H9 (cell line): ENCODE data around the gene CELF4. TPM values are rescaled to one million over a fixed set of nuclear protein-coding genes. Genes with fewer than 3 reads are reported as not detected.
A peak's percentile ranks its signal among the peaks of the same experiment; 100 is the strongest.

ENCODE experiments used
- DNase-seq: peaks from one replicate; pipeline ENCODE4 v3.0.0-alpha.2; 2017
- H2AFZ ChIP-seq: one replicate; pipeline ENCODE4 v1.6.1; 2013; ENCODE audit warnings: mild to moderate bottlenecking, low read length, control low read depth, moderate library complexity
- H2AK5ac ChIP-seq: 2 replicates; pipeline ENCODE4 v1.6.1; 2013; ENCODE audit warnings: low read length, control low read depth, mixed read lengths; ENCODE audit not compliant: insufficient read length
- H2BK120ac ChIP-seq: one replicate; pipeline ENCODE4 v1.6.1; 2013; ENCODE audit warnings: low read depth, mild to moderate bottlenecking, low read length, control low read depth, inconsistent platforms; ENCODE audit not compliant: poor library complexity, severe bottlenecking
- H2BK12ac ChIP-seq: 2 replicates; pipeline ENCODE4 v1.6.1; 2013; ENCODE audit warnings: low read length, control low read depth, mixed read lengths, low read depth; ENCODE audit not compliant: insufficient read length
- H2BK15ac ChIP-seq: 2 replicates; pipeline ENCODE4 v1.6.1; 2013; ENCODE audit warnings: low read depth, low read length, control low read depth
- H2BK20ac ChIP-seq: one replicate; pipeline ENCODE4 v1.6.1; 2013; ENCODE audit warnings: low read depth, mild to moderate bottlenecking, low read length, control low read depth, inconsistent platforms; ENCODE audit not compliant: poor library complexity, severe bottlenecking
- H2BK5ac ChIP-seq: 2 replicates; pipeline ENCODE4 v1.6.1; 2013; ENCODE audit warnings: low read length, control low read depth, mixed read lengths; ENCODE audit not compliant: insufficient read length
- H3K14ac ChIP-seq: 2 replicates; pipeline ENCODE4 v1.6.1; 2013; ENCODE audit warnings: low read length, control low read depth; ENCODE audit not compliant: insufficient read depth
- H3K18ac ChIP-seq: 2 replicates; pipeline ENCODE4 v1.6.1; 2013; ENCODE audit warnings: low read depth, mild to moderate bottlenecking, mixed read lengths, low read length, control low read depth; ENCODE audit not compliant: insufficient read length
- H3K23ac ChIP-seq: 2 replicates; pipeline ENCODE4 v1.6.1; 2013; ENCODE audit warnings: low read length, control low read depth, mixed read lengths, low read depth; ENCODE audit not compliant: insufficient read length
- H3K23me2 ChIP-seq: 2 replicates; pipeline ENCODE4 v1.6.1; 2013; ENCODE audit warnings: low read depth, mild to moderate bottlenecking, mixed read lengths, low read length, control low read depth; ENCODE audit not compliant: insufficient read length, poor library complexity, severe bottlenecking
- H3K27ac ChIP-seq: 2 replicates; pipeline ENCODE4 v1.5.1; 2013; ENCODE audit warnings: low read length, control low read depth, mixed read lengths, low read depth; ENCODE audit not compliant: insufficient read length
- H3K27me3 ChIP-seq: 2 replicates; pipeline ENCODE4 v1.6.1; 2013; ENCODE audit warnings: low read length, control low read depth, inconsistent platforms; ENCODE audit not compliant: insufficient read depth
- H3K4ac ChIP-seq: 2 replicates; pipeline ENCODE4 v1.6.1; 2013; ENCODE audit warnings: low read depth, mild to moderate bottlenecking, control low read depth, inconsistent platforms, low read length, moderate library complexity
- H3K4me1 ChIP-seq: 2 replicates; pipeline ENCODE4 v1.6.1; 2013; ENCODE audit warnings: low read length, control low read depth, inconsistent platforms; ENCODE audit not compliant: insufficient read depth
- H3K4me2 ChIP-seq: 2 replicates; pipeline ENCODE4 v1.6.1; 2013; ENCODE audit warnings: low read length, control low read depth, mixed read lengths; ENCODE audit not compliant: insufficient read length, insufficient read depth
- H3K56ac ChIP-seq: 2 replicates; pipeline ENCODE4 v1.6.1; 2013; ENCODE audit warnings: low read depth, mild to moderate bottlenecking, mixed read lengths, low read length, control low read depth; ENCODE audit not compliant: insufficient read length
- H3K79me1 ChIP-seq: 2 replicates; pipeline ENCODE4 v1.6.1; 2013; ENCODE audit warnings: low read depth, mild to moderate bottlenecking, moderate library complexity, low read length, control low read depth, inconsistent platforms; ENCODE audit not compliant: insufficient read depth, poor library complexity, severe bottlenecking
- H3K79me2 ChIP-seq: 2 replicates; pipeline ENCODE4 v1.6.1; 2013; ENCODE audit warnings: low read length, control low read depth, inconsistent platforms; ENCODE audit not compliant: insufficient read depth
- H3K9ac ChIP-seq: 2 replicates; pipeline ENCODE4 v1.6.1; 2013; ENCODE audit warnings: low read length, control low read depth, mixed read lengths; ENCODE audit not compliant: insufficient read length; ENCODE audit errors: extremely low read depth
- H3K9me3 ChIP-seq: one replicate; pipeline ENCODE4 v1.6.1; 2013; ENCODE audit warnings: low read depth, low read length, inconsistent platforms; ENCODE audit not compliant: control insufficient read depth
- H3T11ph ChIP-seq: one replicate; pipeline ENCODE4 v1.6.1; 2013; ENCODE audit warnings: mild to moderate bottlenecking, low read length, control low read depth, inconsistent platforms
- H4K20me1 ChIP-seq: one replicate; pipeline ENCODE4 v1.6.1; 2013; ENCODE audit not compliant: control insufficient read depth, insufficient read length, insufficient read depth
- H4K5ac ChIP-seq: 2 replicates; pipeline ENCODE4 v1.6.1; 2013; ENCODE audit warnings: low read depth, mild to moderate bottlenecking, mixed read lengths, low read length, control low read depth; ENCODE audit not compliant: insufficient read length
- H4K8ac ChIP-seq: replicated peaks from 2 replicates; pipeline ENCODE4 v1.6.1; 2013; ENCODE audit warnings: low read length, control low read depth, mixed read lengths, low read depth; ENCODE audit not compliant: insufficient read length
- H4K91ac ChIP-seq: 2 replicates; pipeline ENCODE4 v1.6.1; 2013; ENCODE audit warnings: low read depth, mild to moderate bottlenecking, moderate library complexity, mixed read lengths, low read length, control low read depth; ENCODE audit not compliant: insufficient read length
- H3K27ac Mint-ChIP-seq, 3 experiments: 2 replicates in 2 of 3; 3 replicates in 1 of 3; pipeline ENCODE4 v1.8.0; 2020 to 2021; ENCODE audit warnings: mixed read lengths in 3 of 3, mild to moderate bottlenecking in 1 of 3, moderate library complexity in 1 of 3
- H3K27me3 Mint-ChIP-seq: 2 replicates; pipeline ENCODE4 v1.8.0; 2021; ENCODE audit warnings: low read depth, mild to moderate bottlenecking, moderate library complexity, mixed read lengths
- H3K36me3 Mint-ChIP-seq, 3 experiments: 2 replicates in 2 of 3; 3 replicates in 1 of 3; pipeline ENCODE4 v1.8.0; 2020 to 2021; ENCODE audit warnings: low read depth in 3 of 3, mixed read lengths in 3 of 3; ENCODE audit not compliant: insufficient read depth in 1 of 3
- H3K4me1 Mint-ChIP-seq, 2 experiments: 2 replicates each; pipeline ENCODE4 v1.8.0; 2020; ENCODE audit warnings: mixed read lengths in 2 of 2
- H3K4me3 Mint-ChIP-seq, 2 experiments: 2 replicates in 1 of 2; 3 replicates in 1 of 2; pipeline ENCODE4 v1.8.0; 2020 to 2021; ENCODE audit warnings: mild to moderate bottlenecking in 2 of 2, mixed read lengths in 2 of 2, moderate library complexity in 1 of 2
- H3K9me3 Mint-ChIP-seq, 2 experiments: 2 replicates in 1 of 2; 3 replicates in 1 of 2; pipeline ENCODE4 v1.8.0; 2020; ENCODE audit warnings: mild to moderate bottlenecking in 2 of 2, mixed read lengths in 2 of 2, moderate library complexity in 1 of 2
- WGBS: extraction: QIAGEN DNeasy Blood & Tissue Kit; methylation state at CpG from one replicate; pipeline ENCODE4 v1.1.7; 2013; ENCODE audit warnings: missing lambda C conversion rate, low lambda C conversion rate, mixed read lengths; ENCODE audit not compliant: insufficient read length; ENCODE audit errors: extremely low coverage; 5-methylcytosine and 5-hydroxymethylcytosine counted together
- total RNA-seq: library from RNA; stranded (reverse); gene quantifications from 2 replicates; pipeline ENCODE4 v1.2.1, GENCODE V29; 2021
- TF ChIP-seq, protein P1 (sequence below): fragments of 200-600 bp; sonication (generic); conservative IDR thresholded peaks from 3 replicates; pipeline ENCODE4 v1.8.0; 2021; ENCODE audit warnings: antibody characterized with exemption, mild to moderate bottlenecking

CELF4 gene
- total RNA-seq, 1 experiment from 2014 or later = 1.1 TPM

DNA sequence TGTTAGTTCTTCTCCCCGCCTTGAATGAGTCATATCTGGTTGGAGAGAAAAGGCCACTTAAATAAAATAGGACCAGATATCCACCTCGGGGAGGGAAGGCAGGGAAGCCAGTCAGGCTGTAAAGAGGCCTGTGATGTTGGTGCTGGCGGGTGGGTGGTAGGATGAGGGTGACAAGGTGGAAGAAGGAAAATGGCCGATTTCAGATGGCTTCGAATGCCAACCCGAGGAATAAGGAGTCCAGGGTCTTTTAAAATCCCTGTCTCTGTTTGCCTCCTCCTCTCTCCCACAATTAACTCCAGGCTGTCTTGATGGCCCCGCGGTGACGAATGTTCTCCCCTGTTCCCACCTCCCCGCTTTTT is 41.5 kb downstream of the CELF4 start:
- Histone ChIP-seq H4K20me1 (peaks cover 2% of the 10 kb centered on the region), H3K9ac (no peak overlapping the region), H3K79me2 (no peaks in the 10 kb centered on the region), H3K23ac (no peak overlapping the region), H2BK20ac (no peak overlapping the region), H3K27me3 (peaks cover 8% of the 10 kb centered on the region; the same call in 1 of the 2 replicates), H4K91ac (no peak overlapping the region), H3K23me2 (peaks cover 2% of the 10 kb centered on the region), H3K27ac (no peak overlapping the region), H4K8ac (no peak overlapping the region), H2BK120ac (no peak overlapping the region), H3K4me1 (peaks cover 7% of the 10 kb centered on the region; the same call in 1 of the 2 replicates), H2BK5ac (no peak overlapping the region), H2AFZ (no peak overlapping the region), H3K9me3 (no peaks in the 10 kb centered on the region), H2BK15ac (no peak overlapping the region), H3K4ac (no peak overlapping the region), H3K56ac (no peak overlapping the region), H3T11ph (no peak overlapping the region), H3K14ac (no peak overlapping the region), H2BK12ac (no peak overlapping the region), H2AK5ac (no peak overlapping the region), H3K4me2 (peak overlapping the region; percentile 7), H3K79me1 (no peaks in the 10 kb centered on the region), H4K5ac (no peak overlapping the region), H3K18ac (no peak overlapping the region)
- Mint-ChIP-seq H3K4me3 (peak overlapping the region; percentile 64 to 73), H3K36me3 (no peaks in the 10 kb centered on the region), H3K27ac (no peak overlapping the region), H3K27me3 (peaks cover 53% of the 10 kb centered on the region), H3K9me3 (no peaks in the 10 kb centered on the region), H3K4me1 (peaks cover 33 to 35% of the 10 kb centered on the region in 2 experiments)
- TF ChIP-seq, protein P1, sequence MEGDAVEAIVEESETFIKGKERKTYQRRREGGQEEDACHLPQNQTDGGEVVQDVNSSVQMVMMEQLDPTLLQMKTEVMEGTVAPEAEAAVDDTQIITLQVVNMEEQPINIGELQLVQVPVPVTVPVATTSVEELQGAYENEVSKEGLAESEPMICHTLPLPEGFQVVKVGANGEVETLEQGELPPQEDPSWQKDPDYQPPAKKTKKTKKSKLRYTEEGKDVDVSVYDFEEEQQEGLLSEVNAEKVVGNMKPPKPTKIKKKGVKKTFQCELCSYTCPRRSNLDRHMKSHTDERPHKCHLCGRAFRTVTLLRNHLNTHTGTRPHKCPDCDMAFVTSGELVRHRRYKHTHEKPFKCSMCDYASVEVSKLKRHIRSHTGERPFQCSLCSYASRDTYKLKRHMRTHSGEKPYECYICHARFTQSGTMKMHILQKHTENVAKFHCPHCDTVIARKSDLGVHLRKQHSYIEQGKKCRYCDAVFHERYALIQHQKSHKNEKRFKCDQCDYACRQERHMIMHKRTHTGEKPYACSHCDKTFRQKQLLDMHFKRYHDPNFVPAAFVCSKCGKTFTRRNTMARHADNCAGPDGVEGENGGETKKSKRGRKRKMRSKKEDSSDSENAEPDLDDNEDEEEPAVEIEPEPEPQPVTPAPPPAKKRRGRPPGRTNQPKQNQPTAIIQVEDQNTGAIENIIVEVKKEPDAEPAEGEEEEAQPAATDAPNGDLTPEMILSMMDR = no peak
- DNase-seq = no peak
- no CpG with 5 or more reads among the region's 10 CpGs for WGBS
